ENCODE results near the gene DLGAP4.

DLGAP4 gene, protein sequence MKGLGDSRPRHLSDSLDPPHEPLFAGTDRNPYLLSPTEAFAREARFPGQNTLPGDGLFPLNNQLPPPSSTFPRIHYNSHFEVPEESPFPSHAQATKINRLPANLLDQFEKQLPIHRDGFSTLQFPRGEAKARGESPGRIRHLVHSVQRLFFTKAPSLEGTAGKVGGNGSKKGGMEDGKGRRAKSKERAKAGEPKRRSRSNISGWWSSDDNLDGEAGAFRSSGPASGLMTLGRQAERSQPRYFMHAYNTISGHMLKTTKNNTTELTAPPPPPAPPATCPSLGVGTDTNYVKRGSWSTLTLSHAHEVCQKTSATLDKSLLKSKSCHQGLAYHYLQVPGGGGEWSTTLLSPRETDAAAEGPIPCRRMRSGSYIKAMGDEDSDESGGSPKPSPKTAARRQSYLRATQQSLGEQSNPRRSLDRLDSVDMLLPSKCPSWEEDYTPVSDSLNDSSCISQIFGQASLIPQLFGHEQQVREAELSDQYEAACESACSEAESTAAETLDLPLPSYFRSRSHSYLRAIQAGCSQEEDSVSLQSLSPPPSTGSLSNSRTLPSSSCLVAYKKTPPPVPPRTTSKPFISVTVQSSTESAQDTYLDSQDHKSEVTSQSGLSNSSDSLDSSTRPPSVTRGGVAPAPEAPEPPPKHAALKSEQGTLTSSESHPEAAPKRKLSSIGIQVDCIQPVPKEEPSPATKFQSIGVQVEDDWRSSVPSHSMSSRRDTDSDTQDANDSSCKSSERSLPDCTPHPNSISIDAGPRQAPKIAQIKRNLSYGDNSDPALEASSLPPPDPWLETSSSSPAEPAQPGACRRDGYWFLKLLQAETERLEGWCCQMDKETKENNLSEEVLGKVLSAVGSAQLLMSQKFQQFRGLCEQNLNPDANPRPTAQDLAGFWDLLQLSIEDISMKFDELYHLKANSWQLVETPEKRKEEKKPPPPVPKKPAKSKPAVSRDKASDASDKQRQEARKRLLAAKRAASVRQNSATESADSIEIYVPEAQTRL

DNA sequence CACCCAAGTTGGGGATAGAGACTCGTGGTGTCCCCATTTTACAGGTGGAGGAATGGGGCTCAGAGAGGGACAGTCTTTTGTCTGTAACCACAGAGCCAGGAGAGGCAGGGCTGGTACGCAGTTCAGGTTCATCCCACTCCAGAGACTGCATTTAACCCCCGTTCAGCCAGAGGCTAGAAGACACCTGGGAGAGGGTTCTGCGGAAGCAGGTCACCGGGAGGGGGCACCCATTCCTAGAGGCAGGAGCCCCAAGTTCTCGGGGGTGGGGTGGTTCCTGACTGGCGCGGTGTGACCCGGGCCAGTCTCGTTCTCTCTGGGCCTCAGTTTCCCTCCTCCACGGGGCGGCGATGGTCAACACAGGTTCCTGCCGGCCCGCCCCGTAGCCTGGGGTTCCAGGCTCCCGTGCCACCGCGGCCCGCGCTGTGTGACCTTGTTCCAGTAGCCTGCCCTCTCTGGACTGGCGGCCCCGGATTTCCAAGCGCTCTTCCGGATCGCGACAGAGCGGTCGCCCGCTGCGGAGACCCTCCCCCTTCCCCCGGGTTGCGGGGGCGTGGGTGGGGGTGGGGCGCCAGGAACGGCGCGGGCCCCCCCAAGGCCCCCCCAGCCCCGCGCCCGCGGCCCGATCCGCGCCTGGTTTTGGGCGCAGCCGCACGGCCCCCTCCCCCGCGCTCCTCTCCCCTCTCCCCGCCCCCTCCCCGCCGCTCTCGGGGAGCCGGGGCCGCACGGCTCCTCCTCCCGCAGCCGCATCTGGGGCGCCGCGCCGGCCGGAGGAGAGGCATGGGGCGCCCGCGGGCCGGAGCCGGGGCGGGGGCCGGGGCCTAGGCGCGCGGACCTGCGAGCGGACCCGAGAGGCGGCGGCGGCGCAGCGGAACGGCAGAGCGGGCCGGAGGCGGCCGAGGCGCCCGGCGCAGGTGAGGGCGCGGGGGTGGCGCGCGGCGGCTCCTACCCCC, at the start of gene DLGAP4:
Gene DLGAP4, plus strand, starts transcription at position 738 of the 950 bp plus-strand sequence. CDS start 125,379 bp downstream, outside the sequence.
- Histone ChIP-seq H3K36me3 (ENCODE audit: control insufficient read depth in 5 of 5, insufficient read depth in 5 of 5, low read length in 5 of 5) (no peaks in the 10 kb centered on the region), H3K9me3 (ENCODE audit: control insufficient read depth in 5 of 5, low read length in 5 of 5) (no peaks in the 10 kb centered on the region), H3K9ac (ENCODE audit: low read length in 5 of 5) (no peak within 1 kb of the TSS), H3K4me1 (ENCODE audit: control insufficient read depth in 5 of 5, insufficient read depth in 5 of 5, low read length in 5 of 5) (peaks cover 0 to 13% (median 7%) of the 10 kb centered on the region in 5 donors), H3K4me3 (ENCODE audit: low read depth in 1 of 5, low read length in 5 of 5) (no peak within 1 kb of the TSS), H3K27me3 (ENCODE audit: control insufficient read depth in 5 of 5, insufficient read depth in 4 of 5, low read length in 5 of 5) (peaks cover 36 to 81% (median 71%) of the 10 kb centered on the region in 5 donors), H3K27ac (ENCODE audit: low read depth, low read length) (no peak within 1 kb of the TSS)

DNA sequence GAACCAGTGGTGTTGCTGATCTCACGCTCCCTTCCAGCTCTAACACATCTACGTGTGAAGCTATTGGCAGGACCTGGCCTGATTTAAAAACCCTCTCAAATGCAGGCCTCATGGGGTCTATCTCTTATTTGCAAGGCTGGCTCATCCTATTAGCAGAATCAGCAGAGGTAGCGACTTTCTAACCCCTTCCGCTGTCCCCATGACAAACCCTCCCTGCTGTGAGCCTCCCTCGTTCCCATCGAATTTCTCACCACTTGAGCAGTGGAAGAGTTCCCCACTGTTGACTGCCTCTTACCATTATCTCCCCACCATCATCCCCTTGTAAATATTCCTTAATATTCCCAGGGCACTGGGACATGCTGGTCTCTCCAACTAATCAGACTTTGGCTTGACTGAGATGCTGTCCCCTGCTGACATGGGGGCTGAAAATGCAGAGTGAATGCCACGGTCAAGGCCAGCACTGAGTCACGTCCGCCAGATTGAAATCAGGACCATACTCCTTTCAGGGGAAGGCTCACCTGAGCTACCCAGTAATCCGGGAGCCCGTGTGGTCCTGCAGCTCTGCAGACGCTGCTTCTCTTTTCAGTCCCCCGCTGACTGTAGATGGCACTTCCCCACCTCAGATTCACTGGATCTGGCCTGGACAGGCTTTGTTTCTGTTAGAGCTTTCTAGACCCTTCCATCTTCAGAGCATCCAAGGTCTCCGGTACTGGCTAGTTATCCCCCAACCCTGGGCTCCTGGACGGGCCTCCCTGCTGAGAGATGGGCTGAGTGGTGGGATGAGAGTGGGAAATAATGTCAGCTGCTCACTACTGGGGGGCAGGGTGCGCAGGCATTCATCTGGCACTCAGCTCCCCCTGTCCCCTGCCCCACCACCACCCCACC, 46.7 kb upstream of the DLGAP4 start:
- Histone ChIP-seq H3K9ac (ENCODE audit: low read length in 5 of 5) (no peak overlapping the region), H3K27ac (ENCODE audit: low read depth, low read length) (no peak overlapping the region), H3K4me1 (ENCODE audit: control insufficient read depth in 5 of 5, insufficient read depth in 5 of 5, low read length in 5 of 5) (peaks cover 0 to 15% (median 7%) of the 10 kb centered on the region in 5 donors), H3K9me3 (ENCODE audit: control insufficient read depth in 5 of 5, low read length in 5 of 5) (no peaks in the 10 kb centered on the region), H3K36me3 (ENCODE audit: control insufficient read depth in 5 of 5, insufficient read depth in 5 of 5, low read length in 5 of 5) (peaks cover 0 to 29% (median 22%) of the 10 kb centered on the region in 5 donors), H3K4me3 (ENCODE audit: low read depth in 1 of 5, low read length in 5 of 5) (no peak overlapping the region), H3K27me3 (ENCODE audit: control insufficient read depth in 5 of 5, insufficient read depth in 4 of 5, low read length in 5 of 5) (no peaks in the 10 kb centered on the region)

DNA sequence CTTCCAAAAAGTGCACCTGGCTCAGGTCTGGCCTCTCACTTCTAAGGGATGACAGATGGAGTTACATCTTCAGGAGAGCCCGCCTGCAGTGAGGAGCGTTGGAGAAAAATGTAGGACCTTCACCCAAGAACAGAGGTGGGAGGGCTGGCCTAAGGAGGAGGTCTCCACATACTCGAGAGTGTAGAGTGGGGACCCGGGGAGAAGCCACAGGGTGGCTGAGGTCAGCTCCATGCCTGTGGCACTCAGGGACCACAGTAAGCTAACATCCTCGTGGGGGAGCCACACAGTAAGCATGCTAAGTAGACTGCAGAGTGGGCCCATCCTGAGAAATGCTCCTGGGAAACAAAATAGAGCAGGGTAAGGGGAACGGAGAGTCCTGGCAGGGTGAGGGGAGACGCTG, 45.8 kb upstream of the DLGAP4 start:
- Histone ChIP-seq H3K9me3 (ENCODE audit: control insufficient read depth in 5 of 5, low read length in 5 of 5) (no peaks in the 10 kb centered on the region), H3K4me3 (ENCODE audit: low read depth in 1 of 5, low read length in 5 of 5) (no peak overlapping the region), H3K27ac (ENCODE audit: low read depth, low read length) (no peak overlapping the region), H3K4me1 (ENCODE audit: control insufficient read depth in 5 of 5, insufficient read depth in 5 of 5, low read length in 5 of 5) (peaks cover 0 to 15% (median 7%) of the 10 kb centered on the region in 5 donors), H3K9ac (ENCODE audit: low read length in 5 of 5) (no peak overlapping the region), H3K27me3 (ENCODE audit: control insufficient read depth in 5 of 5, insufficient read depth in 4 of 5, low read length in 5 of 5) (no peaks in the 10 kb centered on the region), H3K36me3 (ENCODE audit: control insufficient read depth in 5 of 5, insufficient read depth in 5 of 5, low read length in 5 of 5) (peaks cover 0 to 24% (median 19%) of the 10 kb centered on the region in 5 donors)

DNA sequence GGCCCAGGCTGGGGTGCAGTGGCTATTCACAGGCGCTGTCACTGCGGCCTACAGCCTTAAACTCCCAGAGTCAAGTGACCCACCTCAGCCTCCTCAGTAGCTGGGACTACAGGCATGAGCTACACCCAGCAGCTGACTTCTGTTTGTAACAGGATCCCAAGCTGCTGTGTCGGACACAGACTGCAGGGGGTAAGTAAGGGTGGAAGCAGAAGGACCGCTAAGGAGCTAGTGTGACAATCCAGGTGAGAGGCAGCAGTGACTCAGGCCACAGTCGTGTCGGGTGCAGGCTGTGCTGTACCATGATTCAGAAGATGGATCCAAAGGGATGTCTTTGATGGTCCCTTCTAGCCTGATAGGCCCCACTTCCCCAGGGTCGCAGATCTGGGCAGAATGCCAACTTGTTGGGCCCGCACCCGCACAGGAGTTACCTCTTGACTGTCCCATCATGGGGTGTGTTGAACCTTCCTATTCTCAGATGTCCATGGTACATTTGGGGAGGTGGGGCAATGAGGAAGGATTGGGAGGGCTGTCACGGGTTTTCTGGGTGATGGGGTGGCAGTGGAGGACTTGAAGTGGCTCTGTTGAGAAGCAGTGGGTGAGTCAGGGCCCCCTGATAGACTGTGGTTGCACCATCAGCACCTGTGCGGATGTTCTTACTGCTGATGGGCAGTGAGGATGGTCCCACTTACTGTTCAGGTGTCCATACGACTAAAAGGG, 44.6 kb upstream of the DLGAP4 start:
- H3K4me1 ChIP-seq (ENCODE audit: control insufficient read depth in 5 of 5, insufficient read depth in 5 of 5, low read length in 5 of 5) = peaks cover 0 to 15% (median 7%) of the 10 kb centered on the region in 5 donors
- H3K4me3 ChIP-seq (ENCODE audit: low read depth in 1 of 5, low read length in 5 of 5) = no peak overlapping the region
- no peak overlapping the region for H3K9ac ChIP-seq (ENCODE audit: low read length in 5 of 5)
- H3K27ac ChIP-seq (ENCODE audit: low read depth, low read length) = no peak overlapping the region
- peaks cover 0 to 12% (median 6%) of the 10 kb centered on the region in 5 donors for H3K36me3 ChIP-seq (ENCODE audit: control insufficient read depth in 5 of 5, insufficient read depth in 5 of 5, low read length in 5 of 5)
- H3K9me3 ChIP-seq (ENCODE audit: control insufficient read depth in 5 of 5, low read length in 5 of 5) = no peaks in the 10 kb centered on the region
- no peaks in the 10 kb centered on the region for H3K27me3 ChIP-seq (ENCODE audit: control insufficient read depth in 5 of 5, insufficient read depth in 4 of 5, low read length in 5 of 5)

DNA sequence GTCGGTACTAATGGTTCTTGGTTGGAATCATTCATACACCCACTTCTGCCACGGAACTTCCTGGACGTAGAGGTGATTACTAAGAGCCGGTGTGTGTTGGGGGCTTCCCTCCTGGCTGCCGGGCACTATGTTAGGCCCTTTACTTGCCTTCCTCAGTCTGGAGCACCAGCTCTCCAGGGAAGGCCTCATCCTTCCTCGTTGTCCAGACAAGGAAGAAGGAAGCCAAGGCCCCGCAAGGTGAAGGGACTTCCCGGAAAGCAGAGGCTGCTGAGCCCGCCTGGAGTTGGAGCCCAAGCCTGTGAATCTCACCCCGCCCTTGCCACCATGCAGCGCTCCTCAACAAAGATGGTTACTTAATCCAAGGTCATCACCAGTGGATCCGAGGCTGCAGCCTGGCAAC, 43.7 kb upstream of the DLGAP4 start:
- peaks cover 0 to 9% (median 7%) of the 10 kb centered on the region in 5 donors for H3K4me1 ChIP-seq (ENCODE audit: control insufficient read depth in 5 of 5, insufficient read depth in 5 of 5, low read length in 5 of 5)
- no peaks in the 10 kb centered on the region for H3K9me3 ChIP-seq (ENCODE audit: control insufficient read depth in 5 of 5, low read length in 5 of 5)
- peaks cover 0 to 5% (median 0%) of the 10 kb centered on the region in 5 donors for H3K36me3 ChIP-seq (ENCODE audit: control insufficient read depth in 5 of 5, insufficient read depth in 5 of 5, low read length in 5 of 5)
- no peak overlapping the region for H3K4me3 ChIP-seq (ENCODE audit: low read depth in 1 of 5, low read length in 5 of 5)
- H3K27ac ChIP-seq (ENCODE audit: low read depth, low read length) = no peak overlapping the region
- no peaks in the 10 kb centered on the region for H3K27me3 ChIP-seq (ENCODE audit: control insufficient read depth in 5 of 5, insufficient read depth in 4 of 5, low read length in 5 of 5)
- no peak overlapping the region for H3K9ac ChIP-seq (ENCODE audit: low read length in 5 of 5)

DNA sequence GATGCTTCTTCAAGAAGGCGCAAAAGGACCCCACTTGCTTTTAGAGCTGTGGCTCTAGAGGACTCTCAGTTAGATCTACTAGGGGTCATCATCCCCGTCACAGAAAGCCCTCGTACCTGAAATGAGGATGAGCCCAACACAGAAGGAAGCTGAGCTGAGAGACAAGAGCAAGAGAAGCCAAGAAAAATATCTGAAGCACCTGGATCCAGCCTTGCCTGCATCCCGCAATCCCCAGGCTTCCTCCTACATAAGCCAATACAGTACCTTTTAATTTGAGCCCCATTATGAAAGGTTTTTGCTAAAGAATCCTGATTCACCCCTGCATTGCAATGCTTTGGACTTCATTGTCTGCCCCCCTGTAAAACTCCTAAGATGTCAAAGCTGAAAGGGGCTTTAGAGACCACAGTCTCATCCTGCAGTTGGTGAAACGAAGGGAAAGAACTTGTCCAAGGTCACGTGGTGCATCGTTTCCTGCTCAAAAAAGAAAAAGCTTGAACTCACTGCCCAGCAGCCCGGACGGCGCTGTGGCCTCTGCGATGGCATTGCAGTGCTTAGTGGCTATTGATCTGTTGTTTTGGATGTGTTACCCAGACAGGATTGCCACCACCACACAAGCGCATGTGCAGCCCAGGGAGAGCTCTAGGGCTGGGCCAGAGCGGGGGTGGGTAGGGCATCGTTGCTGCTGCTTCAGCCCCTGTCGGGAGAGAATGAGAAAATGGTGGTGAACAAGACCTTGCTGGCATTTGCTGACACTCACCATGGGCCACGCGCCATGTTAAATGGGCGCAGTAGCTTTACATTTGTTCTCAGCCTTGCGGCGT, 41.5 kb upstream of the DLGAP4 start:
- no peaks in the 10 kb centered on the region for H3K9me3 ChIP-seq (ENCODE audit: control insufficient read depth in 5 of 5, low read length in 5 of 5)
- H3K27me3 ChIP-seq (ENCODE audit: control insufficient read depth in 5 of 5, insufficient read depth in 4 of 5, low read length in 5 of 5) = no peaks in the 10 kb centered on the region

DNA sequence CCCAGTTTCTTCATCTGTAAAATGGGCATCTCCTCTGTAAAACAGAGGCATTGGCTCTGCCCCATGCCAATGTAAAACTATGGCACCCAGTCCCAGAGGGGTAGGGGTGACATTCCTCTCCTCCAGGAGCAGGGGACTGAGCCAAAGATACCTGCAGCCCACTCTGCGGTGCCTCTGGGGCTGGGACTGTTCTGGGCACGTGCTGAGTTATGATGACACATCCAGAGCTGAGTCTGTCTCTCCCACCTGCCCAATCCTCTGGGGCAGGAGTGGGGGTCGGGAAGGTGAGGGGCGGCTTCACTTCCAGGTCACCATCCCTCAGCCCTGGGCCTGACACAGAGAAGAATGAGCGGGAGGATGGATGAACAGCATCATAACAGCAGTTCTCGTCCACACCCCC, 40.0 kb upstream of the DLGAP4 start:
- H3K9ac ChIP-seq (ENCODE audit: low read length in 5 of 5) = no peak overlapping the region
- H3K27me3 ChIP-seq (ENCODE audit: control insufficient read depth in 5 of 5, insufficient read depth in 4 of 5, low read length in 5 of 5) = no peaks in the 10 kb centered on the region
- no peak overlapping the region for H3K27ac ChIP-seq (ENCODE audit: low read depth, low read length)
- no peaks in the 10 kb centered on the region for H3K4me1 ChIP-seq (ENCODE audit: control insufficient read depth in 5 of 5, insufficient read depth in 5 of 5, low read length in 5 of 5)
- H3K4me3 ChIP-seq (ENCODE audit: low read depth in 1 of 5, low read length in 5 of 5) = no peak overlapping the region
- no peaks in the 10 kb centered on the region for H3K36me3 ChIP-seq (ENCODE audit: control insufficient read depth in 5 of 5, insufficient read depth in 5 of 5, low read length in 5 of 5)
- no peaks in the 10 kb centered on the region for H3K9me3 ChIP-seq (ENCODE audit: control insufficient read depth in 5 of 5, low read length in 5 of 5)

More for the DNA sequence above, 41.5 kb upstream of the DLGAP4 start:
- Histone ChIP-seq H3K27ac (ENCODE audit: low read depth, low read length) (no peak overlapping the region), H3K36me3 (ENCODE audit: control insufficient read depth in 5 of 5, insufficient read depth in 5 of 5, low read length in 5 of 5) (no peaks in the 10 kb centered on the region), H3K4me3 (ENCODE audit: low read depth in 1 of 5, low read length in 5 of 5) (no peak overlapping the region), H3K4me1 (ENCODE audit: control insufficient read depth in 5 of 5, insufficient read depth in 5 of 5, low read length in 5 of 5) (no peaks in the 10 kb centered on the region), H3K9ac (ENCODE audit: low read length in 5 of 5) (no peak overlapping the region)

Data from subcutaneous abdominal adipose tissue (tissue), 5 donors.